ENCODE results near the gene NCKAP5. TPM values are rescaled to one million over a fixed set of nuclear protein-coding genes. Genes with fewer than 3 reads are reported as not detected.

NCKAP5 gene
- 2.9 and 3.0 TPM in 2 replicates for polyA plus RNA-seq (2011; rRNA removed)
- polyA plus RNA-seq (2012; cell fraction: cytosol; rRNA removed), result 1.1 and 1.3 TPM in 2 replicates
- polyA plus RNA-seq (2012; cell fraction: nucleus; rRNA removed), result 1.2 and 1.7 TPM in 2 replicates
- 2.9 to 4.1 TPM (median 3.8 TPM) in 3 replicates for polyA plus RNA-seq (2017; fragmentation: RNase III; extraction: RNeasy Plus Mini Kit Qiagen cat#74134 plus additional on column Dnase treatment)
- 3.7 and 4.7 TPM in 2 replicates for polyA minus RNA-seq (2011; rRNA and poly(A)+ RNA removed)

DNA sequence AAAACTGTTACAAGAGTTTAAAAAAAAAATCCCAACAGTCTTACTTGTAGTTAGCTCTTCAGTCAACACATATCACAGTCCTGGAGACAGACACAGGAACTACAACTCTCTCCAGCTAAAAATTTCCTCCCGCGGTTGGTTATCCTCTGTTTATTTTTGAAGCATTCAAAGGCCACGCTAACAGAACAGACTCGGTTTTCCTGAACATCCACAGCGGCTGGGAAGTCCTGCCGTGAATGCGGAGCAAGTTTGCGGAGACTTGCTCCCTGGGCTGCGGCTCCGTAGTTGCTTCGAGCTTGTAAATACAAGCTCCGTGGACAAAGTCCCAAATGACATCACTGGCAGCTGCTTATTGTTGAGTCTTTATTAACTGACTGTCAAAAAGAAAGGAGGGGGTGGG is at the start of gene NCKAP5:
Gene NCKAP5, minus strand, starts transcription at position 292 of the 400 bp plus-strand sequence. CDS start 50,937 bp downstream, outside the sequence.
- POLR2A ChIA-PET, result no interaction called here
- ATAC-seq (peak; percentile 79 to 84; a peak in 5 of 6 replicates), FAIRE-seq (no peak), DNase-seq (ENCODE audit: low read depth in 1 of 2, low spot score in 1 of 2) (peak; percentile 38 to 42)
- no peaks in the 10 kb centered on the region for H3K9me3 ChIP-seq
- H3K4me2 ChIP-seq, result peak within 1 kb of the TSS; percentile 80
- peak within 1 kb of the TSS; percentile 35 for H3K4me3 ChIP-seq
- H3K4me1 ChIP-seq, result peaks cover 31% of the 10 kb centered on the region
- CTCF ChIA-PET, result interaction anchor here (0.7 to 3.7 kb wide), 8 partner anchors 9 to 305 kb away, joined by 3 to 21 read pairs (median 6); no protein-coding TSS in a partner anchor
- 4% methylated on average over 12 of the region's 12 CpGs for WGBS (ENCODE audit: missing lambda C conversion rate)
- H3K27ac ChIP-seq, result peak within 1 kb of the TSS; percentile 26 to 75
- no peak for TF ChIP-seq MAFK (IDR thresholded peaks at IDR 0.05; ENCODE audit: partially characterized antibody)
- TF ChIP-seq REST (IDR thresholded peaks at IDR 0.05), result no peak
- TF ChIP-seq HEYL (CRISPR knock-in tag; IDR thresholded peaks at IDR 0.05), result no peak
- no peak for TF ChIP-seq NR3C1 (IDR thresholded peaks at IDR 0.05)
- TF ChIP-seq, protein P1, sequence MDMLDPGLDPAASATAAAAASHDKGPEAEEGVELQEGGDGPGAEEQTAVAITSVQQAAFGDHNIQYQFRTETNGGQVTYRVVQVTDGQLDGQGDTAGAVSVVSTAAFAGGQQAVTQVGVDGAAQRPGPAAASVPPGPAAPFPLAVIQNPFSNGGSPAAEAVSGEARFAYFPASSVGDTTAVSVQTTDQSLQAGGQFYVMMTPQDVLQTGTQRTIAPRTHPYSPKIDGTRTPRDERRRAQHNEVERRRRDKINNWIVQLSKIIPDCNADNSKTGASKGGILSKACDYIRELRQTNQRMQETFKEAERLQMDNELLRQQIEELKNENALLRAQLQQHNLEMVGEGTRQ (IDR thresholded peaks at IDR 0.05), result no peak
- TF ChIP-seq MYC (IDR thresholded peaks at IDR 0.05; ENCODE audit: borderline replicate concordance, low read length), result no peak
- TF ChIP-seq ZC3H11A (IDR thresholded peaks at IDR 0.05), result no peak
- TF ChIP-seq CEBPB (IDR thresholded peaks at IDR 0.05), result no peak

DNA sequence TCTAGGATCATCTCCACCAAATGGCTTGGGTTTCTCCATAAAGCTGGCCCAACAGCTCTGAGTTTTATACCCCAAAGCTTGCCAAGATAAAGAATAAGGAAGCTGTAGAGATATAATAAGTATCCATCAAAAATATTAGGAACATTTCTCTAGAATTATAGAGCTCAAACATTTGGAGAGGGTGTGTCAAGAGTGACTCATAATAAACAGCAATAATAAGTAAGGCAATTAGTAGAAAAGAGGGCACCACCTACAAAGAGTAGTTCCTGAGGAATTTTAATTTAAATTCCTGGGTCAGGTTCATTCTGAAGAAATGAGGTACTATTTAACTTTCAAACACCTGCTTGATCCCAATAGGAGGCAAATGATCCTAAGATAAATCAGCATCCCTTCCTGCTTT is 41.4 kb upstream of the NCKAP5 start:
- DNase-seq (ENCODE audit: low read depth in 1 of 2, low spot score in 1 of 2) (no peak), FAIRE-seq (no peak)
- H3K4me2 ChIP-seq, result no peak overlapping the region

GRCh38 chr2:133608291-133608690 is 40.0 kb upstream of the NCKAP5 start:
- no peak overlapping the region for H3K27ac ChIP-seq
- CTCF ChIA-PET, result interaction anchor here (0.9 kb wide), 1 partner anchor 27 kb away, joined by 3 read pairs; no protein-coding TSS in a partner anchor

More for the DNA sequence above, 41.4 kb upstream of the NCKAP5 start:
- peaks cover 2% of the 10 kb centered on the region; the same call in 1 of the 3 replicates for H3K9me3 ChIP-seq
- H3K4me3 ChIP-seq, result no peak overlapping the region
- no peaks in the 10 kb centered on the region for H3K4me1 ChIP-seq
- ATAC-seq, result no peak
- H3K27ac ChIP-seq, result no peak overlapping the region
- TF ChIP-seq HOXB5 (CRISPR knock-in tag; IDR thresholded peaks at IDR 0.05), result no peak
- no peak for TF ChIP-seq ZFP36 (IDR thresholded peaks at IDR 0.05; ENCODE audit: borderline replicate concordance, partially characterized antibody)
- POLR2A ChIA-PET, result no interaction called here
- CTCF ChIA-PET, result no interaction called here

More at GRCh38 chr2:133608291-133608690, 40.0 kb upstream of the NCKAP5 start:
- DNase-seq (ENCODE audit: low read depth in 1 of 2, low spot score in 1 of 2) (no peak), ATAC-seq (no peak), FAIRE-seq (no peak)
- H3K4me3 ChIP-seq, result no peak overlapping the region
- H3K9me3 ChIP-seq, result no peaks in the 10 kb centered on the region; the same call in 2 of the 3 replicates
- H3K4me2 ChIP-seq, result no peak overlapping the region
- WGBS (ENCODE audit: missing lambda C conversion rate), result 38% methylated on average over 1 of the region's 1 CpG
- no peaks in the 10 kb centered on the region for H3K4me1 ChIP-seq
- TF ChIP-seq FOSB (CRISPR knock-in tag; IDR thresholded peaks at IDR 0.05) (no peak), NR3C1 (IDR thresholded peaks at IDR 0.05) (no peak), HMGXB4 (CRISPR knock-in tag; IDR thresholded peaks at IDR 0.05; ENCODE audit: borderline replicate concordance) (no peak), REST (IDR thresholded peaks at IDR 0.05) (no peak), ZNF302 (CRISPR knock-in tag; IDR thresholded peaks at IDR 0.05) (no peak), FOSL2 (IDR thresholded peaks at IDR 0.05) (no peak), FOSL2 (CRISPR knock-in tag; IDR thresholded peaks at IDR 0.05) (no peak), ESRRA (IDR thresholded peaks at IDR 0.05; ENCODE audit: borderline replicate concordance, low read length) (no peak), SREBF2 (IDR thresholded peaks at IDR 0.05) (no peak), MAFK (IDR thresholded peaks at IDR 0.05; ENCODE audit: partially characterized antibody) (no peak)
- POLR2A ChIA-PET, result no interaction called here

Measured in A549 (cell line).